Endodermal cell (in vitro differentiated cells): ENCODE data around the gene OR2AG2. TPM values are rescaled to one million over a fixed set of nuclear protein-coding genes. Genes with fewer than 3 reads are reported as not detected.

Experiments
- DNase-seq: peaks from one replicate; pipeline ENCODE4 v3.0.0-alpha.2; 2017
- H3K27ac ChIP-seq: 2 replicates; pipeline ENCODE4 v1.5.1; 2013; ENCODE audit warnings: mild to moderate bottlenecking, low read depth, low read length, moderate library complexity
- H3K27me3 ChIP-seq: 2 replicates; pipeline ENCODE4 v1.6.1; 2013; ENCODE audit warnings: mild to moderate bottlenecking, low read length, moderate library complexity; ENCODE audit not compliant: insufficient read depth, control insufficient read depth, poor library complexity, severe bottlenecking
- H3K36me3 ChIP-seq: 2 replicates; pipeline ENCODE4 v1.7.0; 2013; ENCODE audit warnings: mild to moderate bottlenecking, low read length, moderate library complexity; ENCODE audit not compliant: control insufficient read depth, insufficient read depth
- H3K4me1 ChIP-seq: one replicate; pipeline ENCODE4 v1.7.0; 2013; ENCODE audit warnings: low read length; ENCODE audit not compliant: control insufficient read depth, insufficient read depth
- H3K4me3 ChIP-seq: 2 replicates; pipeline ENCODE4 v1.5.1; 2013; ENCODE audit warnings: mild to moderate bottlenecking, low read length, moderate library complexity
- H3K9ac ChIP-seq: 2 replicates; pipeline ENCODE4 v1.6.1; 2013; ENCODE audit warnings: mild to moderate bottlenecking, low read length, moderate library complexity; ENCODE audit not compliant: poor library complexity, severe bottlenecking; ENCODE audit errors: extremely low read depth
- H3K9me3 ChIP-seq: 2 replicates; pipeline ENCODE4 v1.6.1; 2013; ENCODE audit warnings: mild to moderate bottlenecking, low read length, moderate library complexity; ENCODE audit not compliant: control insufficient read depth
- H3K27ac Mint-ChIP-seq: 2 replicates; pipeline ENCODE4 v1.8.0; 2020; ENCODE audit warnings: mixed read lengths
- H3K27me3 Mint-ChIP-seq: 2 replicates; pipeline ENCODE4 v1.8.0; 2021; ENCODE audit warnings: mild to moderate bottlenecking, mixed read lengths; ENCODE audit not compliant: insufficient read depth
- H3K36me3 Mint-ChIP-seq: 2 replicates; pipeline ENCODE4 v1.8.0; 2020; ENCODE audit warnings: low read depth, mixed read lengths
- H3K4me1 Mint-ChIP-seq: 2 replicates; pipeline ENCODE4 v1.8.0; 2020; ENCODE audit warnings: mixed read lengths
- H3K4me3 Mint-ChIP-seq: 2 replicates; pipeline ENCODE4 v1.8.0; 2020; ENCODE audit warnings: mild to moderate bottlenecking, moderate library complexity, mixed read lengths
- H3K9me3 Mint-ChIP-seq: 2 replicates; pipeline ENCODE4 v1.8.0; 2020; ENCODE audit warnings: mild to moderate bottlenecking, mixed read lengths
- WGBS, 2 experiments: methylation state at CpG; one replicate each; pipeline versions ENCODE4 v1.1.5 to v1.1.7; 2013; ENCODE audit warnings: missing lambda C conversion rate in 2 of 2, mixed read lengths in 1 of 2; ENCODE audit not compliant: insufficient coverage in 1 of 2, insufficient read length in 1 of 2; 5-methylcytosine and 5-hydroxymethylcytosine counted together
- total RNA-seq, 2 donors: library from RNA; stranded (reverse); fragmentation: NEBNext Ultra II Directional in 1 of 2; extraction: Animal tissue kit (Norgen Biotek cat#: 25700) in 1 of 2; gene quantifications; 2 replicates in 1 of 2; 3 replicates in 1 of 2; pipeline ENCODE4 v1.2.1, GENCODE V29; 2021
- TF ChIP-seq, protein P1 (sequence below): fragments of 200-600 bp; sonication (generic); conservative IDR thresholded peaks from 2 replicates; pipeline ENCODE4 v1.5.0; 2021; ENCODE audit warnings: antibody characterized with exemption, mild to moderate bottlenecking

The OR2AG2 gene
- total RNA-seq, 2 donors from 2014 or later = 0.20 to 0.68 TPM

DNA sequence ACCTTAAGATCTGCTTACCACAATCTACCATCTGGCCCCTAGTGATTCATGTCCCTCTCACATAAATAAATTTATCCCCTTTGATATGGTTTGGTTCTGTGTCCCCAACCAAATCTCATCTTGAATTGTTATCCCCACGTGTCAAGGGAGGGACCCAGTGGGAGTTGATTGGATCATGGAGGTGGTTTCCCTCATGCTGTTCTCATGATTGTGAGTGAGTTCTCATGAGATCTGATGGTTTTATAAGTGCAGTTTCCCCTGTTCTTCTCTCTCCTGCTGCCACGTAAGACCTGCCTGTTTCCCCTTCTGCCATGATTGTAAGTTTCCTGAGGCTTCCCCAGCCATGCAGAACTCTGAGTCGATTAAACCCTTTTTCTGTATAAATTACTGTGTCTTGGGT lies 37.2 kb downstream of the OR2AG2 start:
- H3K27ac ChIP-seq = no peak overlapping the region
- Mint-ChIP-seq H3K4me1 (no peaks in the 10 kb centered on the region), H3K27ac (no peak overlapping the region), H3K36me3 (no peaks in the 10 kb centered on the region), H3K9me3 (peaks cover 5% of the 10 kb centered on the region), H3K27me3 (peaks cover 2% of the 10 kb centered on the region), H3K4me3 (no peak overlapping the region)
- no peak for DNase-seq
- no peaks in the 10 kb centered on the region for H3K9me3 ChIP-seq
- no peaks in the 10 kb centered on the region for H3K4me1 ChIP-seq
- no peaks in the 10 kb centered on the region for H3K36me3 ChIP-seq
- TF ChIP-seq, protein P1, sequence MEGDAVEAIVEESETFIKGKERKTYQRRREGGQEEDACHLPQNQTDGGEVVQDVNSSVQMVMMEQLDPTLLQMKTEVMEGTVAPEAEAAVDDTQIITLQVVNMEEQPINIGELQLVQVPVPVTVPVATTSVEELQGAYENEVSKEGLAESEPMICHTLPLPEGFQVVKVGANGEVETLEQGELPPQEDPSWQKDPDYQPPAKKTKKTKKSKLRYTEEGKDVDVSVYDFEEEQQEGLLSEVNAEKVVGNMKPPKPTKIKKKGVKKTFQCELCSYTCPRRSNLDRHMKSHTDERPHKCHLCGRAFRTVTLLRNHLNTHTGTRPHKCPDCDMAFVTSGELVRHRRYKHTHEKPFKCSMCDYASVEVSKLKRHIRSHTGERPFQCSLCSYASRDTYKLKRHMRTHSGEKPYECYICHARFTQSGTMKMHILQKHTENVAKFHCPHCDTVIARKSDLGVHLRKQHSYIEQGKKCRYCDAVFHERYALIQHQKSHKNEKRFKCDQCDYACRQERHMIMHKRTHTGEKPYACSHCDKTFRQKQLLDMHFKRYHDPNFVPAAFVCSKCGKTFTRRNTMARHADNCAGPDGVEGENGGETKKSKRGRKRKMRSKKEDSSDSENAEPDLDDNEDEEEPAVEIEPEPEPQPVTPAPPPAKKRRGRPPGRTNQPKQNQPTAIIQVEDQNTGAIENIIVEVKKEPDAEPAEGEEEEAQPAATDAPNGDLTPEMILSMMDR = no peak
- no peak overlapping the region for H3K4me3 ChIP-seq
- no peaks in the 10 kb centered on the region for H3K27me3 ChIP-seq
- 87% methylated on average over 2 of the region's 3 CpGs; no CpG with 5 or more reads in 1 of the 2 experiments for WGBS, 2 experiments
- no peak overlapping the region for H3K9ac ChIP-seq

DNA sequence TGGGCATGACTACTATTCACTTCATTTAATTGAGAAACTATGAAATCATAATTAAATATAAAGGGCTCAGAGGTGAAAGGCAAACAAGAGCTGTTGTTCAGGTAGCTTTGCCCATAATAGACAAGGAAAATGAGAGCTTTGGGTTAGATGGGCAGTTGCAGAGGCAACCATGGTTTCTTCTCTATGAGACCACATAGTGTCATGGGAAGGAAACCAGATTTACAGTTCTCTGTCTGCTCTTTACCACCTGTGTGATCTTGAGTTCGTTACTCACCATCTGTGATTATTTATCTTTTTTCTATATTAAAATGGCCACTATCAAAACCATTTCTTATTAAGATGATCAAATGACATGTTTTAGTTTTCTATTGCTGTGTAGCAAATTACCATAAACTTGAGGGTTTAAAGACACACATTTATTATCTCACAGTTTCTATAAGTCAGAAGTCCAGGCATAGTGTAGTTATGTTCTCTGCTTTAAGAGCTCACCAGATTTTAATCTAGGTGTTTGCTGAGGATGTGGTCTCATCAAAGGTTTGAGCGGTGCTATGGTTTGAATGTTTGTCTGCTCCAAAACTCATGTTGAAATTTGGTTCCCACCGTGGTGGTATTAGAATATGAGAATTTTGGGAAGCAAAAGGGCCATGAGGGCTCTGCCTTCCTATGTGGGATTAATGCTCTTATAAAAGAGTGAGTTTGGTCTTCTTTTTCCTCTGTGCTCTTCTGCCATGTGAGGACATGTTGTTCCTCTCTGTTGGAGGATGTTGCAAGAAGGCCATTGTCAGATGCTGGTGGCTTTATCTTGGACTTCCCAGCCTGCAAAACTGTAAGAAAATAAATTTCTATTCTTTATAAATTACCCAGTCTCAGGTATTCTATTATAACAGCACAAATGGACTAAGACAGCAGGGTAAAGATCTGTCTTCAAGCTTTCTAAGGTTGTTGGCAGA lies 38.2 kb downstream of the OR2AG2 start:
- WGBS, 2 experiments = 76% methylated on average over 3 of the region's 3 CpGs; no CpG with 5 or more reads in 1 of the 2 experiments
- H3K36me3 ChIP-seq = no peaks in the 10 kb centered on the region
- TF ChIP-seq, protein P1 = no peak
- H3K27ac ChIP-seq = no peak overlapping the region
- H3K27me3 ChIP-seq = no peaks in the 10 kb centered on the region
- Mint-ChIP-seq H3K4me1 (no peaks in the 10 kb centered on the region), H3K27me3 (peaks cover 2% of the 10 kb centered on the region), H3K9me3 (peaks cover 5% of the 10 kb centered on the region), H3K27ac (no peak overlapping the region), H3K4me3 (no peak overlapping the region), H3K36me3 (no peaks in the 10 kb centered on the region)
- DNase-seq = no peak
- no peaks in the 10 kb centered on the region for H3K9me3 ChIP-seq
- H3K4me1 ChIP-seq = no peaks in the 10 kb centered on the region
- H3K4me3 ChIP-seq = no peak overlapping the region
- no peak overlapping the region for H3K9ac ChIP-seq

DNA sequence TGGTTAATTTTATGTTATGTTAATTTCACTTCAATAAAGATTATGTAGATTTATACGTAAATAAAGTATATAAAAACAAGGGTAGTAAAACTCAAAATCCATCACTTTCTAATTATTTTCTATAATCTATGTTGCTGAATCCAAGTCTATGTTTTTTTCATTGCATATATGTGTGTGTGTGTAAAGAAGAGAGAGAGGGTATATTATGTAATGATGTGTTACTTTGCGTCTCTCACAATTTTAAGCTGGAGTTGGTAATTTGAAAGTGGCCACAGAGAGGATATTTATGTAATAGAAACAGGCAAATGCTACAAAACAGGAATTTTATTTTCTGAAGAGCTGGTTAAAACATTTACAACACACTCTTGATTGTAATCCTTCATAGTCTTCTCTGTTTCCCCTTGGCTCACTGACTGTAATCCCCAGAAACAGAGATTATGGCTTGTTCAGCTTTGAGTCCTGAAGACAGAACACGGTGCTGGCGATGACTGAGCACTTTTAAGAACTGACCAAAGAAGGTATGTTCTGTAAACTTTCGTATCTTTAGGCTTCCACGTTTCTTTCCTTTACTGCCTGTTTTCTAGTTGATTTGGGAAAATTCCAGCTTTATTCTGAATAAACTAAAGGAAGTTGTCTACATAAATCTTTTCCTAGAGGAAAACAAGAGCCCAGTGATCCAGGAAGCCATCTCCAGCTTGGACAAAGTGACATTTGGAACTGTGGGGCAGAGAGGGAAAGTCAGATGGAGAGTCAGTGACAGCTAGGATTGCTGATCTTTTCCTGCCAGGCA lies 43.6 kb downstream of the OR2AG2 start:
- no peaks in the 10 kb centered on the region for H3K36me3 Mint-ChIP-seq
- H3K9ac ChIP-seq = no peak overlapping the region
- H3K9me3 ChIP-seq = no peaks in the 10 kb centered on the region
- TF ChIP-seq, protein P1 = no peak
- 88 to 89% methylated on average over 5 of the region's 6 CpGs for WGBS, 2 experiments
- no peak overlapping the region for H3K27ac ChIP-seq
- H3K27ac Mint-ChIP-seq = no peak overlapping the region
- H3K27me3 ChIP-seq = no peaks in the 10 kb centered on the region
- H3K4me3 ChIP-seq = no peak overlapping the region
- H3K27me3 Mint-ChIP-seq = peaks cover 2% of the 10 kb centered on the region
- no peak for DNase-seq
- H3K4me1 ChIP-seq = no peaks in the 10 kb centered on the region
- no peaks in the 10 kb centered on the region for H3K4me1 Mint-ChIP-seq
- H3K4me3 Mint-ChIP-seq = no peak overlapping the region
- H3K36me3 ChIP-seq = no peaks in the 10 kb centered on the region
- peaks cover 5% of the 10 kb centered on the region for H3K9me3 Mint-ChIP-seq
